Measurements from ENCODE around the gene TRIM3.

The TRIM3 gene

GRCh38 chr11:6418557-6419008 is 55.2 kb downstream of the TRIM3 start:
- Histone ChIP-seq H3K79me2 (ENCODE audit: low read length) (no peaks in the 10 kb centered on the region), H4K20me1 (ENCODE audit: insufficient read depth, low read length) (no peaks in the 10 kb centered on the region)

GRCh38 chr11:6417907-6418556 is 55.7 kb downstream of the TRIM3 start:
- Histone ChIP-seq H3K27ac (ENCODE audit: low read length) (no peak overlapping the region), H3K4me3 (ENCODE audit: low read length) (peak overlapping the region; percentile 97)

More at GRCh38 chr11:6418557-6419008, 55.2 kb downstream of the TRIM3 start:
- Histone ChIP-seq H3K9me3 (ENCODE audit: insufficient read depth, low read length) (no peaks in the 10 kb centered on the region), H3K27ac (ENCODE audit: low read length) (no peak overlapping the region), H3K9ac (ENCODE audit: low read length) (peak overlapping the region; percentile 87), H3K4me1 (ENCODE audit: low read length) (peaks cover 18% of the 10 kb centered on the region), H3K4me3 (ENCODE audit: low read length) (peak overlapping the region; percentile 97), H2AFZ (ENCODE audit: low read depth, low read length) (peak overlapping the region; percentile 98), H3K27me3 (ENCODE audit: low read depth, low read length) (peaks cover 31% of the 10 kb centered on the region), H3K36me3 (replicated peaks; ENCODE audit: low read depth, low read length) (no peaks in the 10 kb centered on the region), H3K4me2 (ENCODE audit: low read length) (peak overlapping the region; percentile 99)
- TF ChIP-seq EZH2phosphoT487 (IDR thresholded peaks at IDR 0.05; ENCODE audit: low read depth) (no peak), CTCF (IDR thresholded peaks at IDR 0.05; ENCODE audit: low read depth, low read length) (no peak)

GRCh38 chr11:6415797-6416196 is 57.9 kb downstream of the TRIM3 start:
- no peak overlapping the region for H3K9ac ChIP-seq (ENCODE audit: low read length)
- no peak overlapping the region for H3K4me2 ChIP-seq (ENCODE audit: low read length)
- H3K4me3 ChIP-seq (ENCODE audit: low read length), result no peak overlapping the region
- H4K20me1 ChIP-seq (ENCODE audit: insufficient read depth, low read length), result no peaks in the 10 kb centered on the region
- TF ChIP-seq CTCF (IDR thresholded peaks at IDR 0.05; ENCODE audit: low read depth, low read length) (no peak), EZH2phosphoT487 (IDR thresholded peaks at IDR 0.05; ENCODE audit: low read depth) (no peak)
- H3K36me3 ChIP-seq (replicated peaks; ENCODE audit: low read depth, low read length), result no peaks in the 10 kb centered on the region
- H3K79me2 ChIP-seq (ENCODE audit: low read length), result no peaks in the 10 kb centered on the region
- peaks cover 14% of the 10 kb centered on the region; the same call in 1 of the 2 replicates for H3K27me3 ChIP-seq (ENCODE audit: low read depth, low read length)
- no peak overlapping the region for H2AFZ ChIP-seq (ENCODE audit: low read depth, low read length)
- peaks cover 18% of the 10 kb centered on the region for H3K4me1 ChIP-seq (ENCODE audit: low read length)
- H3K27ac ChIP-seq (ENCODE audit: low read length), result no peak overlapping the region
- H3K9me3 ChIP-seq (ENCODE audit: insufficient read depth, low read length), result no peaks in the 10 kb centered on the region

More at GRCh38 chr11:6417907-6418556, 55.7 kb downstream of the TRIM3 start:
- Histone ChIP-seq H3K79me2 (ENCODE audit: low read length) (no peaks in the 10 kb centered on the region), H3K27me3 (ENCODE audit: low read depth, low read length) (peaks cover 25% of the 10 kb centered on the region), H2AFZ (ENCODE audit: low read depth, low read length) (no peak overlapping the region), H3K36me3 (replicated peaks; ENCODE audit: low read depth, low read length) (no peaks in the 10 kb centered on the region), H3K9me3 (ENCODE audit: insufficient read depth, low read length) (no peaks in the 10 kb centered on the region), H3K4me1 (ENCODE audit: low read length) (peaks cover 18% of the 10 kb centered on the region), H3K4me2 (ENCODE audit: low read length) (peak overlapping the region; percentile 99), H3K9ac (ENCODE audit: low read length) (no peak overlapping the region), H4K20me1 (ENCODE audit: insufficient read depth, low read length) (no peaks in the 10 kb centered on the region)
- TF ChIP-seq EZH2phosphoT487 (IDR thresholded peaks at IDR 0.05; ENCODE audit: low read depth) (no peak), CTCF (IDR thresholded peaks at IDR 0.05; ENCODE audit: low read depth, low read length) (no peak)

- H3K79me2 ChIP-seq (ENCODE audit: low read length), result no peaks in the 10 kb centered on the region
- TF ChIP-seq CTCF (IDR thresholded peaks at IDR 0.05; ENCODE audit: low read depth, low read length) (no peak), EZH2phosphoT487 (IDR thresholded peaks at IDR 0.05; ENCODE audit: low read depth) (no peak)
- H3K27me3 ChIP-seq (ENCODE audit: low read depth, low read length), result peaks cover 7% of the 10 kb centered on the region; the same call in 1 of the 2 replicates
- H2AFZ ChIP-seq (ENCODE audit: low read depth, low read length), result no peak overlapping the region
- no peak overlapping the region for H3K9ac ChIP-seq (ENCODE audit: low read length)
- no peaks in the 10 kb centered on the region for H3K9me3 ChIP-seq (ENCODE audit: insufficient read depth, low read length)
- peaks cover 18% of the 10 kb centered on the region for H3K4me1 ChIP-seq (ENCODE audit: low read length)
- H3K36me3 ChIP-seq (replicated peaks; ENCODE audit: low read depth, low read length), result no peaks in the 10 kb centered on the region
- no peak overlapping the region for H3K27ac ChIP-seq (ENCODE audit: low read length)
- no peak overlapping the region for H3K4me3 ChIP-seq (ENCODE audit: low read length)
- no peaks in the 10 kb centered on the region for H4K20me1 ChIP-seq (ENCODE audit: insufficient read depth, low read length)
- peak overlapping the region; percentile 0; the same call in 1 of the 2 replicates for H3K4me2 ChIP-seq (ENCODE audit: low read length)
Measured at GRCh38 chr11:6414874-6415328, 58.8 kb downstream of the TRIM3 start.

All from OCI-LY3 (cell line).